Panc1 (cell line): Measurements from ENCODE around the gene ARL13B. TPM values are rescaled to one million over a fixed set of nuclear protein-coding genes. Genes with fewer than 3 reads are reported as not detected.

Experiments used
- ATAC-seq: fragments of 200-7000 bp; cut with Tn5 transposase; 2 replicates; pipeline ENCODE4 v1.9.1; 2020; ENCODE audit warnings: mild to moderate bottlenecking, moderate library complexity
- BruUV-seq: library from RNA; stranded (reverse); fragments of 400-500 nt; replicated peaks from 2 replicates; lab custom pipeline; 2021; lab: Mats Ljungman, UMichigan
- CTCF ChIA-PET: fragments of 300-600 bp; sonication (Branson Sonifier 250); formaldehyde crosslinking; loops from one replicate; lab custom pipeline; 2022; ENCODE audit warnings: antibody characterized with exemption; lab: Charles Lee
- POLR2A ChIA-PET: fragments of 300-600 bp; sonication (Branson Sonifier 250); formaldehyde crosslinking; loops from one replicate; lab custom pipeline; 2022; ENCODE audit warnings: antibody characterized with exemption; lab: Charles Lee
- DNase-seq: peaks from one replicate; pipeline ENCODE4 v3.0.0-alpha.2; 2010; ENCODE audit warnings: low read depth, low spot score
- H3K27ac ChIP-seq: 2 replicates; pipeline ENCODE4 v1.5.1; 2011; ENCODE audit warnings: mild to moderate bottlenecking, low read length, inconsistent platforms
- H3K27me3 ChIP-seq: fragments of 200-500 bp; sonication (Bioruptor generic); 2 replicates; pipeline ENCODE4 v1.6.0; 2014; ENCODE audit warnings: low read length, inconsistent platforms; ENCODE audit not compliant: control insufficient read depth, insufficient read depth
- H3K36me3 ChIP-seq: fragments of 200-500 bp; sonication (Bioruptor generic); 2 replicates; pipeline ENCODE4 v1.5.1; 2014; ENCODE audit warnings: inconsistent platforms, mild to moderate bottlenecking, low read length, moderate library complexity; ENCODE audit not compliant: control insufficient read depth, insufficient read depth
- H3K4me1 ChIP-seq: 2 replicates; pipeline ENCODE4 v1.5.1; 2011; ENCODE audit warnings: inconsistent platforms, mild to moderate bottlenecking, low read length, moderate library complexity; ENCODE audit not compliant: control insufficient read depth, insufficient read depth
- H3K4me3 ChIP-seq, 2 experiments: 2 replicates each; pipeline ENCODE4 v1.5.1; 2011 to 2012; ENCODE audit warnings: low read depth in 2 of 2, low read length in 2 of 2, mild to moderate bottlenecking in 2 of 2, inconsistent platforms in 1 of 2, moderate library complexity in 1 of 2
- H3K9me3 ChIP-seq: fragments of 200-500 bp; sonication (Bioruptor generic); 2 replicates; pipeline ENCODE4 v1.5.1; 2014; ENCODE audit warnings: low read depth, mild to moderate bottlenecking, inconsistent platforms, low read length, moderate library complexity; ENCODE audit not compliant: control insufficient read depth, insufficient read depth
- POLR2AphosphoS5 ChIP-seq: IDR thresholded peaks from 2 replicates; pipeline ENCODE4 v1.6.1; 2012; ENCODE audit warnings: mild to moderate bottlenecking, low read depth, low read length, moderate library complexity
- SIN3A ChIP-seq: IDR thresholded peaks from 2 replicates; pipeline ENCODE4 v1.6.1; 2012; ENCODE audit warnings: low read depth, mild to moderate bottlenecking, low read length, moderate library complexity, borderline replicate concordance; ENCODE audit not compliant: insufficient read depth
- TCF7L2 ChIP-seq: IDR thresholded peaks from 2 replicates; pipeline ENCODE4 v1.6.1; 2011; ENCODE audit warnings: mild to moderate bottlenecking, low read depth, low read length, inconsistent platforms
- in situ Hi-C: cut with HindIII; loops from 2 replicates; pipeline ENCODE4 v1.10.0; 2016; ENCODE audit warnings: low sequenced_read_pairs, low pct_unique_long_range_greater_than_20kb
- intact Hi-C: fragments of 100-400 bp; cut with micrococcal nuclease; formaldehyde crosslinking; loops from one replicate; pipeline ENCODE4 v1.10.0; 2022; ENCODE audit not compliant: unreplicated experiment
- total RNA-seq: library from RNA; stranded (reverse); gene quantifications from one replicate; pipeline ENCODE4 v1.2.1, GENCODE V29; 2021; ENCODE audit not compliant: unreplicated experiment
- TF ChIP-seq, protein P1 (sequence below), 2 experiments: IDR thresholded peaks; 2 replicates each; pipeline ENCODE4 v1.6.1; 2011 to 2012; ENCODE audit warnings: low read depth in 2 of 2, control low read depth in 1 of 2, low read length in 1 of 2, mild to moderate bottlenecking in 1 of 2, moderate library complexity in 1 of 2; ENCODE audit not compliant: insufficient read depth in 1 of 2
- TF ChIP-seq, protein P2 (sequence below): fragments of 450-650 bp; IDR thresholded peaks from 2 replicates; pipeline ENCODE4 v1.5.1; 2017; ENCODE audit warnings: mild to moderate bottlenecking

ARL13B gene
- total RNA-seq, 1 experiment from 2014 or later, result 26.6 TPM

DNA sequence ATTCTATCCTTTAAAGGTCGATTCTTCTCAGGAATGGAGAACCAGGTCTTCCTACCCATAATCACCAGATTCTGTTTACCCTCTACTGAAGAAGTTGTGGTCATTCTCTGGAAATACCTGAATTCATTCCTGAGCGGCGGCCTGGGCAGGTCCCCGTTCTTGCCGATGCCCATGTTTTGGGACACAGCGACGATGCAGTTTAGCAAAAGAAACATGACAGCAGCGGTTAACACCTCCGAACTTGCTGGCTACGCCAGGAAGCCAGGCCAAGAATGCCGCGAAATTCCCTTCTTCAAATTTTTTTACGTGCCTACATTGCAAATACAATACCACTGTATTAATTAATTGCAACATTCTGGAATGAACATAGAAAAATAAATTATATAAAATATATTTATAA lies 81.3 kb downstream of the ARL13B start:
- no peak for TF ChIP-seq TCF7L2
- no peak for TF ChIP-seq SIN3A
- TF ChIP-seq, protein P1, sequence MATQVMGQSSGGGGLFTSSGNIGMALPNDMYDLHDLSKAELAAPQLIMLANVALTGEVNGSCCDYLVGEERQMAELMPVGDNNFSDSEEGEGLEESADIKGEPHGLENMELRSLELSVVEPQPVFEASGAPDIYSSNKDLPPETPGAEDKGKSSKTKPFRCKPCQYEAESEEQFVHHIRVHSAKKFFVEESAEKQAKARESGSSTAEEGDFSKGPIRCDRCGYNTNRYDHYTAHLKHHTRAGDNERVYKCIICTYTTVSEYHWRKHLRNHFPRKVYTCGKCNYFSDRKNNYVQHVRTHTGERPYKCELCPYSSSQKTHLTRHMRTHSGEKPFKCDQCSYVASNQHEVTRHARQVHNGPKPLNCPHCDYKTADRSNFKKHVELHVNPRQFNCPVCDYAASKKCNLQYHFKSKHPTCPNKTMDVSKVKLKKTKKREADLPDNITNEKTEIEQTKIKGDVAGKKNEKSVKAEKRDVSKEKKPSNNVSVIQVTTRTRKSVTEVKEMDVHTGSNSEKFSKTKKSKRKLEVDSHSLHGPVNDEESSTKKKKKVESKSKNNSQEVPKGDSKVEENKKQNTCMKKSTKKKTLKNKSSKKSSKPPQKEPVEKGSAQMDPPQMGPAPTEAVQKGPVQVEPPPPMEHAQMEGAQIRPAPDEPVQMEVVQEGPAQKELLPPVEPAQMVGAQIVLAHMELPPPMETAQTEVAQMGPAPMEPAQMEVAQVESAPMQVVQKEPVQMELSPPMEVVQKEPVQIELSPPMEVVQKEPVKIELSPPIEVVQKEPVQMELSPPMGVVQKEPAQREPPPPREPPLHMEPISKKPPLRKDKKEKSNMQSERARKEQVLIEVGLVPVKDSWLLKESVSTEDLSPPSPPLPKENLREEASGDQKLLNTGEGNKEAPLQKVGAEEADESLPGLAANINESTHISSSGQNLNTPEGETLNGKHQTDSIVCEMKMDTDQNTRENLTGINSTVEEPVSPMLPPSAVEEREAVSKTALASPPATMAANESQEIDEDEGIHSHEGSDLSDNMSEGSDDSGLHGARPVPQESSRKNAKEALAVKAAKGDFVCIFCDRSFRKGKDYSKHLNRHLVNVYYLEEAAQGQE (IDR thresholded peaks at IDR 0.05; ENCODE audit: insufficient read depth in 1 of 2, low read depth in 2 of 2, low read length in 1 of 2), result no peak
- TF ChIP-seq, protein P2, sequence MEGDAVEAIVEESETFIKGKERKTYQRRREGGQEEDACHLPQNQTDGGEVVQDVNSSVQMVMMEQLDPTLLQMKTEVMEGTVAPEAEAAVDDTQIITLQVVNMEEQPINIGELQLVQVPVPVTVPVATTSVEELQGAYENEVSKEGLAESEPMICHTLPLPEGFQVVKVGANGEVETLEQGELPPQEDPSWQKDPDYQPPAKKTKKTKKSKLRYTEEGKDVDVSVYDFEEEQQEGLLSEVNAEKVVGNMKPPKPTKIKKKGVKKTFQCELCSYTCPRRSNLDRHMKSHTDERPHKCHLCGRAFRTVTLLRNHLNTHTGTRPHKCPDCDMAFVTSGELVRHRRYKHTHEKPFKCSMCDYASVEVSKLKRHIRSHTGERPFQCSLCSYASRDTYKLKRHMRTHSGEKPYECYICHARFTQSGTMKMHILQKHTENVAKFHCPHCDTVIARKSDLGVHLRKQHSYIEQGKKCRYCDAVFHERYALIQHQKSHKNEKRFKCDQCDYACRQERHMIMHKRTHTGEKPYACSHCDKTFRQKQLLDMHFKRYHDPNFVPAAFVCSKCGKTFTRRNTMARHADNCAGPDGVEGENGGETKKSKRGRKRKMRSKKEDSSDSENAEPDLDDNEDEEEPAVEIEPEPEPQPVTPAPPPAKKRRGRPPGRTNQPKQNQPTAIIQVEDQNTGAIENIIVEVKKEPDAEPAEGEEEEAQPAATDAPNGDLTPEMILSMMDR, result no peak
- no peak for TF ChIP-seq POLR2AphosphoS5
- Histone ChIP-seq H3K4me1 (peaks cover 14% of the 10 kb centered on the region), H3K9me3 (no peaks in the 10 kb centered on the region), H3K27me3 (no peaks in the 10 kb centered on the region), H3K4me3 (no peak overlapping the region), H3K36me3 (no peaks in the 10 kb centered on the region), H3K27ac (no peak overlapping the region)
- no peak for DNase-seq
- no TSS peak for BruUV-seq
- ChIA-PET CTCF (no interaction called here), POLR2A (interaction anchor here (2.2 kb wide), 1 partner anchor 82 kb away, joined by 6 read pairs; the partner anchor contains the start of gene ARL13B)
- intact Hi-C loops (no loop called here), in situ Hi-C loops (no loop called here)
- no peak for ATAC-seq

DNA sequence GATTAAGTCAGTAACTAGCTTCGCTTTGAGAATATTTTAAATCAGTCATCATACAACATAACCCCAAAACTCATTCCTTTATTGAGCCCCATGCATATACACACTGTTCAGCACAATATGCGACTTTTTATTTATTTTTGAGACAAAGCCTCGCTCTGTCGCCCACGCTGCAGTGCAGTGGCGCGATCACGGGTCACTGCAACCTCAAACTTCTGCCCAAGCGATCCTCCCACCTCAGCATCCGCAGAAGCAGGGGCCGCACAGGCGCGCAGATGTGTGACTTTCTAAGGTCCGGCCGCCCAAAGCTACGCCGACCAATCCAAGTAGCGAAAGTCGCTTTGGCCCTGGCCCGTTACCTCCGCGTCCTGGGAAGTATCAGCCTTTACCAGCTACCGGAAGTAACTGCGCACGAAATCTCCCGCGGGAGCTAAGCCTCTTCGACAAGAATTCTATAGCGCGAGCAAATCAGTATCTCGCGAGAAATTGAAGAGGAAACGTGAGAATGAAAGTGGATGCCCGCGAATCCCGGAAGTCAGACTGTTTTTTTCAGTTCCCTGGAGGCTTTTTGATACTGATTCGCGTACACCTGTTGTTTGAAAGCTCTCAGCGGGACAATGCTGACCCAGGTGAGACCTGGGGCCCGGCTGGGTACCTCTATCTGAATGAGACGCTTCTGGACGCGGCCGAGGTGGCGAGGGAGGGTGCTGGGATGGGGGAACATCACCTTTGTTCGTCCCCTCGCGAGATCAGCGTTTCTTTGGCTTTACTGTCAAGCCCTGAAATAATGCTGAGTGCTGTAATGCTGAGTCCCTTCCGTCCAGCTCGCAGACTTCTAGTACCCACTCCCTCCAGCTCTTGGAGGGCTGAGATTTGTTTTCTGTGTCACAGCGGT lies 82.8 kb downstream of the ARL13B start, which contains the start of the genes DHFR2 and NSUN3:
Gene DHFR2, minus strand, starts transcription at position 404 of the 892 bp plus-strand sequence. CDS start 1,405 bp downstream, outside the sequence.
Gene NSUN3, plus strand, starts transcription at position 549 of the 892 bp plus-strand sequence. Its CDS starts 66 bp downstream, at position 615.
- intact Hi-C loops, result no loop called here
- in situ Hi-C loops, result no loop called here
- peaks cover 14% of the 10 kb centered on the region for H3K4me1 ChIP-seq
- H3K4me3 ChIP-seq, result peak within 1 kb of the TSS; percentile 76 to 98
- TSS peak; percentile 84 for BruUV-seq
- peak within 1 kb of the TSS; percentile 97 for H3K27ac ChIP-seq
- peak; percentile 57 for TF ChIP-seq TCF7L2
- peak; percentile 94 for TF ChIP-seq POLR2AphosphoS5
- TF ChIP-seq, protein P1 (IDR thresholded peaks at IDR 0.05; ENCODE audit: insufficient read depth in 1 of 2, low read depth in 2 of 2, low read length in 1 of 2), result no peak
- TF ChIP-seq SIN3A, result peak; percentile 93; the same call in 1 of the 2 replicates
- ChIA-PET POLR2A (interaction anchor here (0.7 to 2.2 kb wide), 3 partner anchors 12 to 83 kb away, joined by 3 to 6 read pairs (median 3); partner anchors contain the start of gene ARL13B), CTCF (interaction anchor here (0.5 kb wide), 1 partner anchor 39 kb away, joined by 11 read pairs; no protein-coding TSS in a partner anchor)
- H3K27me3 ChIP-seq, result no peaks in the 10 kb centered on the region
- no peaks in the 10 kb centered on the region for H3K36me3 ChIP-seq
- ATAC-seq (peak; percentile 99), DNase-seq (peak; percentile 89)
- H3K9me3 ChIP-seq, result no peaks in the 10 kb centered on the region
